ENCODE data around the gene MIER2.

Gene MIER2

GRCh38 chr19:322616-323015, 22.0 kb downstream of the MIER2 start:
- no peak overlapping the region for H3K4me3 ChIP-seq (replicated peaks in 1 of 2; ENCODE audit: low read depth in 2 of 2, low read length in 2 of 2)
- DNase-seq (ENCODE audit: low read depth in 2 of 2): no peak
- no peak for TF ChIP-seq CTCF (IDR thresholded peaks at IDR 0.05; ENCODE audit: low read depth, low read length)

- no peak for DNase-seq (ENCODE audit: low read depth in 2 of 2)
- no peak overlapping the region for H3K4me3 ChIP-seq (replicated peaks in 1 of 2; ENCODE audit: low read depth in 2 of 2, low read length in 2 of 2)
- TF ChIP-seq CTCF (IDR thresholded peaks at IDR 0.05; ENCODE audit: low read depth, low read length): no peak
These were observed 26.2 kb downstream of the MIER2 start for GRCh38 chr19:318509-318774.

GRCh38 chr19:317710-318508, 26.7 kb downstream of the MIER2 start:
- DNase-seq (ENCODE audit: low read depth in 2 of 2): no peak
- TF ChIP-seq CTCF (IDR thresholded peaks at IDR 0.05; ENCODE audit: low read depth, low read length): peak; percentile 9
- H3K4me3 ChIP-seq (replicated peaks in 1 of 2; ENCODE audit: low read depth in 2 of 2, low read length in 2 of 2): no peak overlapping the region

GRCh38 chr19:315811-316210, 28.8 kb downstream of the MIER2 start:
- H3K4me3 ChIP-seq (replicated peaks in 1 of 2; ENCODE audit: low read depth in 2 of 2, low read length in 2 of 2): no peak overlapping the region
- no peak for TF ChIP-seq CTCF (IDR thresholded peaks at IDR 0.05; ENCODE audit: low read depth, low read length)
- no peak for DNase-seq (ENCODE audit: low read depth in 2 of 2)

GRCh38 chr19:313988-314815, 30.4 kb downstream of the MIER2 start:
- TF ChIP-seq CTCF (IDR thresholded peaks at IDR 0.05; ENCODE audit: low read depth, low read length): no peak
- no peak overlapping the region for H3K4me3 ChIP-seq (replicated peaks in 1 of 2; ENCODE audit: low read depth in 2 of 2, low read length in 2 of 2)
- DNase-seq (ENCODE audit: low read depth in 2 of 2): no peak

GRCh38 chr19:313169-313987, 31.2 kb downstream of the MIER2 start:
- TF ChIP-seq CTCF (IDR thresholded peaks at IDR 0.05; ENCODE audit: low read depth, low read length): no peak
- no peak for DNase-seq (ENCODE audit: low read depth in 2 of 2)
- no peak overlapping the region for H3K4me3 ChIP-seq (replicated peaks in 1 of 2; ENCODE audit: low read depth in 2 of 2, low read length in 2 of 2)

Measured in cardiac fibroblast (primary cell).